GM12873 (cell line): Measurements from ENCODE around the gene C1orf226.
A peak's percentile ranks its signal among the peaks of the same experiment; 100 is the strongest.

ENCODE experiments used
- CTCF ChIP-seq: IDR thresholded peaks from 2 replicates; pipeline ENCODE4 v1.5.1; 2012; ENCODE audit warnings: low read depth, mild to moderate bottlenecking, moderate library complexity, low read length, control low read depth; ENCODE audit not compliant: insufficient read depth; ENCODE audit errors: missing control alignments

C1orf226 gene

DNA sequence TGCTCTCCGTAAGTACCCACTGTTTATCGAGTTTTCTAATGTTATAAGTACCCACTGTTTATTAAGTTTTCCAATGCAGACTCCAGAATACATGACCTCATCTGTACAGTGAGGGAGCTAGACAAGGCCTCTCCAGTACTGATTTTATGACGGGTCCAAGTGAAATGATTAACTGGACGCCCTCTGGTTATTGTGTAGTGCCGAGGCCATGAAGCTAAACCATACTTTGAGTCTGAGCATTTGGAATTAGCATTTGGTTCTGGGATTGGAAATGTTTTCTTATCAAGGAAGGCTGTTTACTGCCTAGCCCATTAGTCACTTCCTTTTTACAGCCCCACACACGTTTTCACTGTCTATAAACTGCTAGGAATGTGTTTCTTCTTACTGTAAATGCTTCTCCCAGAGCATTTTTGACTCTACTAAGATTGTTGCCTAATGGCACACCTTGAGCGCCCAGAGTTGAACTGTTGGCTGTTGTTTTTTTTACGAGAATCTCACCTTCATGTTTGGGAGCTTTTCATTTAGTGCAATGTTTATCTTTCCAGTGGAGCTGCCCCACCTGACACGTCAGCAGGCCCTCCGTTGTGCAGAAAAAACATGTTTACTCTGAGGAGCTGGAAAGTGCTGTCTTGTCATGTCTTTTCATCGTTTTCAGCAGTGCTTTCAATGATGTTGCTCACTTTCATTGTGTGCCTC, 31.7 kb upstream of the C1orf226 start:
- no peak for TF ChIP-seq CTCF

- no peak for TF ChIP-seq CTCF
Observed at GRCh38 chr1:162351246-162351842, 30.2 kb upstream of the C1orf226 start.

- TF ChIP-seq CTCF: no peak
Observed at GRCh38 chr1:162353078-162353477, 28.4 kb upstream of the C1orf226 start.

- TF ChIP-seq CTCF: no peak
Observed at GRCh38 chr1:162353702-162354101, 27.8 kb upstream of the C1orf226 start.

GRCh38 chr1:162357681-162358266, 23.8 kb upstream of the C1orf226 start:
- TF ChIP-seq CTCF: peak; percentile 62

- no peak for TF ChIP-seq CTCF
Observed at GRCh38 chr1:162358928-162359327, 22.6 kb upstream of the C1orf226 start.

- no peak for TF ChIP-seq CTCF
Observed at GRCh38 chr1:162359523-162360236, 21.8 kb upstream of the C1orf226 start.
